ENCODE measurements around the gene RSRC2. TPM values are rescaled to one million over a fixed set of nuclear protein-coding genes. Genes with fewer than 3 reads are reported as not detected.
"Not testable (repeated sequence)": the region's sequence is repeated elsewhere in the genome, so short reads cannot be mapped to it uniquely, and the experiment has no call there.

The RSRC2 gene
- total RNA-seq, 1 experiment from 2014 or later, result 68.7 TPM

DNA sequence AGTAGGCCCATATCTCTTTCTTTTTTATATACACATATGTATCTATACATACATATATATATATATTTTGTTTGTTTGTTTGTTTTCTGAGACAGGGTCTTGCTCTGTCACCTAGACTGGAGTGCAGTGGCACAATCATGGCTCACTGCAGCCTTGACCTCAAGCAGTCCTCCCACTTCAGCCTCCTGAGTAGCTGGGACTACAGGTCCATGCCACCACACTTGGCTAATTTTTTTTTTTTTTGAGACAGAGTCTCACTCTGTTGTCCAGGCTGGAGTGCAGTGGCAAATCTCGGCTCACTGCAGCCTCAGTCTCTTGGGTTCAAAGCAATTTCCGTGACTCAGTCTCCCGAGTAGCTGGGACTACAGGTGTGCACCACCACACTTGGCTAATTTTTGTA, 38.9 kb downstream of the RSRC2 start:
- RAD21 ChIA-PET (ENCODE audit: low non-redundant PET in 1 of 2, low total read pairs in 2 of 2, uncharacterized antibody in 2 of 2, unreplicated experiment in 2 of 2); DNase-seq (ENCODE audit: low read depth, low spot score); H3K4me3 ChIP-seq (replicated peaks in 1 of 2; ENCODE audit: low read depth in 1 of 2, low read length in 2 of 2); H3K4me1 ChIP-seq (ENCODE audit: control insufficient read depth in 1 of 2, insufficient read depth in 2 of 2, low read length in 2 of 2); H3K27me3 ChIP-seq (ENCODE audit: insufficient read depth, low read length); H3K27ac ChIP-seq (ENCODE audit: low read depth, low read length); CTCF ChIA-PET; H2AFZ ChIP-seq (ENCODE audit: low read depth, low read length, poor library complexity, severe bottlenecking); H3K9ac ChIP-seq (ENCODE audit: low read length); intact Hi-C loops (cut with micrococcal nuclease); H3K9me3 ChIP-seq (ENCODE audit: control insufficient read depth in 1 of 2, insufficient read depth in 1 of 2, low read depth in 1 of 2, low read length in 2 of 2); ATAC-seq; H4K20me1 ChIP-seq (ENCODE audit: insufficient read depth); H3K4me2 ChIP-seq (ENCODE audit: low read length); BruUV-seq (replicated peaks); H3K9me2 ChIP-seq (ENCODE audit: insufficient read depth); POLR2A ChIA-PET: not testable (repeated sequence)
- Histone ChIP-seq H3K79me2 (ENCODE audit: insufficient read depth, low read length) (peaks cover 16% of the 10 kb centered on the region), H3K36me3 (ENCODE audit: control insufficient read depth in 1 of 2, insufficient read depth in 2 of 2, low read length in 2 of 2) (peaks cover 51 to 55% of the 10 kb centered on the region in 2 experiments)

DNA sequence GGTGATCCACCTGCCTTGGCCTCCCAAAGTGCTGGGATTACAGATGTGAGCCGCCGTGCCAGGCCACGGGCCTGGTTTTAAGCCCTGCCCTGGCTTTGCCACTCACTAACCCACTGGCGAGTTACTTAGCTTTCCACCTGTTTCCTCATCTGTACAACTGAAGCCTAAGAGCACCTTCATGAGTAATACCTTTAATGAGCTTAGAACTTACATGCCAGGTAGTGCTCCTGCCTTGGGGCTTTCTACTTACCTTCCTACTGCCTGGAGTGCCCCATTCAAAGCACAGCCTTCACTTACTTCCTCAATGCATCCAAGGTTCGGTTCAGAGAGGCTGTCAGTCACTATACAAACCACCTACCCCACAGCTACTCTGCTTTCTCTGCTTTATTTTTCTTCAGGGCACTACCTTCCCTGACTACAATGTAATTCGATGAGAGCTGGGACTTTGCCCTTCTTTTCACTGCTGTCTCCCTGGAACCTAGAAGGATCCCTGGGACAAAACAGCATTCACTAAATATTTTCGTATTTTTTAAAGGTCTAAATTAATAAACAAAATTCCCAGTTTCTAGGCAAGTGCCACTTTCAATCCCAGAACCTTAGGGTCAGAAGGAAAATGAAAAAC, 39.8 kb downstream of the RSRC2 start:
- H3K4me2 ChIP-seq (ENCODE audit: low read length), result no peak overlapping the region
- no peaks in the 10 kb centered on the region for H4K20me1 ChIP-seq (ENCODE audit: insufficient read depth)
- H3K36me3 ChIP-seq (ENCODE audit: control insufficient read depth in 1 of 2, insufficient read depth in 2 of 2, low read length in 2 of 2), result peaks cover 48 to 51% of the 10 kb centered on the region in 2 experiments
- no peaks in the 10 kb centered on the region for H3K9me3 ChIP-seq (ENCODE audit: control insufficient read depth in 1 of 2, insufficient read depth in 1 of 2, low read depth in 1 of 2, low read length in 2 of 2)
- no peaks in the 10 kb centered on the region for H3K9me2 ChIP-seq (ENCODE audit: insufficient read depth)
- no TSS peak for BruUV-seq (replicated peaks)
- H3K4me3 ChIP-seq (replicated peaks in 1 of 2; ENCODE audit: low read depth in 1 of 2, low read length in 2 of 2), result no peak overlapping the region
- peaks cover 7% of the 10 kb centered on the region for H3K79me2 ChIP-seq (ENCODE audit: insufficient read depth, low read length)
- H2AFZ ChIP-seq (ENCODE audit: low read depth, low read length, poor library complexity, severe bottlenecking), result no peak overlapping the region
- DNase-seq (ENCODE audit: low read depth, low spot score), result no peak
- no peak overlapping the region for H3K9ac ChIP-seq (ENCODE audit: low read length)
- ChIA-PET RAD21 (ENCODE audit: low non-redundant PET in 1 of 2, low total read pairs in 2 of 2, uncharacterized antibody in 2 of 2, unreplicated experiment in 2 of 2) (no interaction called here), POLR2A (interaction anchor here (0.6 kb wide), 1 partner anchor 87 kb away, joined by 3 read pairs; no protein-coding TSS in a partner anchor), CTCF (no interaction called here)
- H3K27me3 ChIP-seq (ENCODE audit: insufficient read depth, low read length), result no peaks in the 10 kb centered on the region
- no peak for ATAC-seq
- no peak overlapping the region for H3K27ac ChIP-seq (ENCODE audit: low read depth, low read length)
- H3K4me1 ChIP-seq (ENCODE audit: control insufficient read depth in 1 of 2, insufficient read depth in 2 of 2, low read length in 2 of 2), result no peaks in the 10 kb centered on the region
- intact Hi-C loops (cut with micrococcal nuclease), result no loop called here
- TF ChIP-seq JUND (IDR thresholded peaks at IDR 0.05) (no peak), EZH2phosphoT487 (IDR thresholded peaks at IDR 0.05; ENCODE audit: borderline replicate concordance) (no peak), ZNF274 (IDR thresholded peaks at IDR 0.05; ENCODE audit: low read depth, low read length) (no peak), POLR2A (IDR thresholded peaks at IDR 0.05; ENCODE audit: borderline replicate concordance, extremely low read depth, insufficient read depth, insufficient read length) (no peak), TCF7L2 (IDR thresholded peaks at IDR 0.05; ENCODE audit: borderline replicate concordance, extremely low read depth, insufficient read depth, insufficient read length) (no peak), SP1 (IDR thresholded peaks at IDR 0.05; ENCODE audit: low read depth) (no peak), RAD21 (IDR thresholded peaks at IDR 0.05; ENCODE audit: low read depth) (no peak), ELF1 (IDR thresholded peaks at IDR 0.05; ENCODE audit: borderline replicate concordance, low read depth) (no peak)
- TF ChIP-seq, protein P1, sequence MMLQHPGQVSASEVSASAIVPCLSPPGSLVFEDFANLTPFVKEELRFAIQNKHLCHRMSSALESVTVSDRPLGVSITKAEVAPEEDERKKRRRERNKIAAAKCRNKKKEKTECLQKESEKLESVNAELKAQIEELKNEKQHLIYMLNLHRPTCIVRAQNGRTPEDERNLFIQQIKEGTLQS (IDR thresholded peaks at IDR 0.05), result no peak
- TF ChIP-seq, protein P2, sequence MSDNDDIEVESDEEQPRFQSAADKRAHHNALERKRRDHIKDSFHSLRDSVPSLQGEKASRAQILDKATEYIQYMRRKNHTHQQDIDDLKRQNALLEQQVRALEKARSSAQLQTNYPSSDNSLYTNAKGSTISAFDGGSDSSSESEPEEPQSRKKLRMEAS (IDR thresholded peaks at IDR 0.05), result no peak
- TF ChIP-seq, protein P3, sequence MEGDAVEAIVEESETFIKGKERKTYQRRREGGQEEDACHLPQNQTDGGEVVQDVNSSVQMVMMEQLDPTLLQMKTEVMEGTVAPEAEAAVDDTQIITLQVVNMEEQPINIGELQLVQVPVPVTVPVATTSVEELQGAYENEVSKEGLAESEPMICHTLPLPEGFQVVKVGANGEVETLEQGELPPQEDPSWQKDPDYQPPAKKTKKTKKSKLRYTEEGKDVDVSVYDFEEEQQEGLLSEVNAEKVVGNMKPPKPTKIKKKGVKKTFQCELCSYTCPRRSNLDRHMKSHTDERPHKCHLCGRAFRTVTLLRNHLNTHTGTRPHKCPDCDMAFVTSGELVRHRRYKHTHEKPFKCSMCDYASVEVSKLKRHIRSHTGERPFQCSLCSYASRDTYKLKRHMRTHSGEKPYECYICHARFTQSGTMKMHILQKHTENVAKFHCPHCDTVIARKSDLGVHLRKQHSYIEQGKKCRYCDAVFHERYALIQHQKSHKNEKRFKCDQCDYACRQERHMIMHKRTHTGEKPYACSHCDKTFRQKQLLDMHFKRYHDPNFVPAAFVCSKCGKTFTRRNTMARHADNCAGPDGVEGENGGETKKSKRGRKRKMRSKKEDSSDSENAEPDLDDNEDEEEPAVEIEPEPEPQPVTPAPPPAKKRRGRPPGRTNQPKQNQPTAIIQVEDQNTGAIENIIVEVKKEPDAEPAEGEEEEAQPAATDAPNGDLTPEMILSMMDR (IDR thresholded peaks at IDR 0.05 in 2 of 3, conservative IDR thresholded peaks at IDR 0.05 in 1 of 3; ENCODE audit: borderline replicate concordance in 1 of 3, insufficient read depth in 1 of 3, low read depth in 2 of 3, low read length in 2 of 3), result no peak

DNA sequence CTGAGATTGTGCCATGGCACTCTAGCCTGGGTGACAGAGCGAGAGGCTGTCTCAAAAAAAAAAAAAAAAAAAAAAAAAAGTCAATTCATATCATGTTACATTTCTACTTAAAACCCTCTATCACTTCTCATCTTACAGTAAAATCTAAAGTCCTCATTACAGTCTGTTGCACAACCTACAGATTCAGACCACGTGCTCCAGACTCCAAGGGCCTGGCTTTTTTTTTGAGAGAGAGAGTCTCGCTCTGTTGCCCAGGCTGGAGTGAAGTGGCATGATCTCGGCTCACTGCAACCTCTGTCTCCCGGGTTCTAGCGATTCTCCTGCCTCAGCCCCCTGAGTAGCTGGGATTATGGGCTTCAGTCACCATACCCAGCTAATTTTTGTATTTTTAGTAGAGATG, 40.4 kb downstream of the RSRC2 start:
- intact Hi-C loops (cut with micrococcal nuclease); H2AFZ ChIP-seq (ENCODE audit: low read depth, low read length, poor library complexity, severe bottlenecking); H3K9me2 ChIP-seq (ENCODE audit: insufficient read depth); H3K27ac ChIP-seq (ENCODE audit: low read depth, low read length); BruUV-seq (replicated peaks); RAD21 ChIA-PET (ENCODE audit: low non-redundant PET in 1 of 2, low total read pairs in 2 of 2, uncharacterized antibody in 2 of 2, unreplicated experiment in 2 of 2); ATAC-seq; H3K27me3 ChIP-seq (ENCODE audit: insufficient read depth, low read length); H4K20me1 ChIP-seq (ENCODE audit: insufficient read depth); H3K9ac ChIP-seq (ENCODE audit: low read length); CTCF ChIA-PET; H3K4me2 ChIP-seq (ENCODE audit: low read length); H3K4me1 ChIP-seq (ENCODE audit: control insufficient read depth in 1 of 2, insufficient read depth in 2 of 2, low read length in 2 of 2); H3K9me3 ChIP-seq (ENCODE audit: control insufficient read depth in 1 of 2, insufficient read depth in 1 of 2, low read depth in 1 of 2, low read length in 2 of 2); DNase-seq (ENCODE audit: low read depth, low spot score); H3K79me2 ChIP-seq (ENCODE audit: insufficient read depth, low read length); H3K4me3 ChIP-seq (replicated peaks in 1 of 2; ENCODE audit: low read depth in 1 of 2, low read length in 2 of 2): not testable (repeated sequence)
- POLR2A ChIA-PET, result interaction anchor here (1.1 kb wide), 1 partner anchor 15 kb away, joined by 7 read pairs; the partner anchor contains the start of gene ZCCHC8
- H3K36me3 ChIP-seq (ENCODE audit: control insufficient read depth in 1 of 2, insufficient read depth in 2 of 2, low read length in 2 of 2), result peaks cover 51 to 53% of the 10 kb centered on the region in 2 experiments
